HepG2 (cell line): Measurements from ENCODE around the gene FFAR2.

Experiments used
- HHEX ChIP-seq: IDR thresholded peaks from 2 replicates; pipeline ENCODE4 v1.6.1; 2016; ENCODE audit warnings: control low read depth
- HOXA3 ChIP-seq: sonication (generic); formaldehyde crosslinking; IDR thresholded peaks from 2 replicates; pipeline ENCODE4 v1.5.0; 2020; ENCODE audit warnings: missing genetic modification reagents
- NFKB2 ChIP-seq: sonication (generic); formaldehyde crosslinking; IDR thresholded peaks from 2 replicates; pipeline ENCODE4 v1.4.0; 2020; ENCODE audit warnings: missing genetic modification reagents, borderline replicate concordance
- NONO ChIP-seq, 2 experiments: fragments of 450-650 bp in 1 of 2; sonication (generic) in 1 of 2; formaldehyde crosslinking in 1 of 2; IDR thresholded peaks in 1 of 2; conservative IDR thresholded peaks in 1 of 2; 2 replicates each; pipeline versions ENCODE4 v1.6.1 to v1.8.0; 2017 to 2022; ENCODE audit warnings: mild to moderate bottlenecking in 1 of 2, missing genetic modification reagents in 1 of 2, moderate library complexity in 1 of 2
- PCBP2 ChIP-seq: fragments of 200-400 bp; formaldehyde crosslinking; optimal IDR thresholded peaks from 2 replicates; pipeline ENCODE3; 2018; ENCODE audit warnings: low read length, low read depth; ENCODE audit not compliant: poor library complexity, severe bottlenecking
- TAF1 ChIP-seq: sonication (generic); formaldehyde crosslinking; IDR thresholded peaks from 2 replicates; pipeline ENCODE4 v1.4.0; 2020; ENCODE audit warnings: missing genetic modification reagents
- ZNF354B ChIP-seq: sonication (generic); formaldehyde crosslinking; IDR thresholded peaks from 2 replicates; pipeline ENCODE4 v1.8.0; 2022; ENCODE audit warnings: mild to moderate bottlenecking, missing genetic modification reagents
- TF ChIP-seq, protein P1 (sequence below): sonication (generic); formaldehyde crosslinking; IDR thresholded peaks from 2 replicates; pipeline ENCODE4 v1.9.0; 2021; ENCODE audit warnings: missing genetic modification reagents, borderline replicate concordance
- TF ChIP-seq, protein P2 (sequence below): sonication (generic); formaldehyde crosslinking; IDR thresholded peaks from 2 replicates; pipeline ENCODE4 v1.5.0; 2020; ENCODE audit warnings: mild to moderate bottlenecking, missing genetic modification reagents, moderate library complexity
- TF ChIP-seq, protein P3 (sequence below): sonication (generic); formaldehyde crosslinking; IDR thresholded peaks from 2 replicates; pipeline ENCODE4 v1.9.0; 2021; ENCODE audit warnings: missing genetic modification reagents, borderline replicate concordance

- TF ChIP-seq ZNF354B (no peak), HHEX (no peak), HOXA3 (CRISPR knock-in tag) (no peak), TAF1 (CRISPR knock-in tag) (no peak), NFKB2 (CRISPR knock-in tag) (no peak), NONO (IDR thresholded peaks at IDR 0.05) (no peak), NONO (CRISPR knock-in tag; conservative IDR thresholded peaks at IDR 0.05) (no peak), PCBP2 (no peak)
- TF ChIP-seq, protein P1, sequence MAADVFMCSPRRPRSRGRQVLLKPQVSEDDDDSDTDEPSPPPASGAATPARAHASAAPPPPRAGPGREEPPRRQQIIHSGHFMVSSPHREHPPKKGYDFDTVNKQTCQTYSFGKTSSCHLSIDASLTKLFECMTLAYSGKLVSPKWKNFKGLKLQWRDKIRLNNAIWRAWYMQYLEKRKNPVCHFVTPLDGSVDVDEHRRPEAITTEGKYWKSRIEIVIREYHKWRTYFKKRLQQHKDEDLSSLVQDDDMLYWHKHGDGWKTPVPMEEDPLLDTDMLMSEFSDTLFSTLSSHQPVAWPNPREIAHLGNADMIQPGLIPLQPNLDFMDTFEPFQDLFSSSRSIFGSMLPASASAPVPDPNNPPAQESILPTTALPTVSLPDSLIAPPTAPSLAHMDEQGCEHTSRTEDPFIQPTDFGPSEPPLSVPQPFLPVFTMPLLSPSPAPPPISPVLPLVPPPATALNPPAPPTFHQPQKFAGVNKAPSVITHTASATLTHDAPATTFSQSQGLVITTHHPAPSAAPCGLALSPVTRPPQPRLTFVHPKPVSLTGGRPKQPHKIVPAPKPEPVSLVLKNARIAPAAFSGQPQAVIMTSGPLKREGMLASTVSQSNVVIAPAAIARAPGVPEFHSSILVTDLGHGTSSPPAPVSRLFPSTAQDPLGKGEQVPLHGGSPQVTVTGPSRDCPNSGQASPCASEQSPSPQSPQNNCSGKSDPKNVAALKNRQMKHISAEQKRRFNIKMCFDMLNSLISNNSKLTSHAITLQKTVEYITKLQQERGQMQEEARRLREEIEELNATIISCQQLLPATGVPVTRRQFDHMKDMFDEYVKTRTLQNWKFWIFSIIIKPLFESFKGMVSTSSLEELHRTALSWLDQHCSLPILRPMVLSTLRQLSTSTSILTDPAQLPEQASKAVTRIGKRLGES, result no peak
- TF ChIP-seq, protein P2, sequence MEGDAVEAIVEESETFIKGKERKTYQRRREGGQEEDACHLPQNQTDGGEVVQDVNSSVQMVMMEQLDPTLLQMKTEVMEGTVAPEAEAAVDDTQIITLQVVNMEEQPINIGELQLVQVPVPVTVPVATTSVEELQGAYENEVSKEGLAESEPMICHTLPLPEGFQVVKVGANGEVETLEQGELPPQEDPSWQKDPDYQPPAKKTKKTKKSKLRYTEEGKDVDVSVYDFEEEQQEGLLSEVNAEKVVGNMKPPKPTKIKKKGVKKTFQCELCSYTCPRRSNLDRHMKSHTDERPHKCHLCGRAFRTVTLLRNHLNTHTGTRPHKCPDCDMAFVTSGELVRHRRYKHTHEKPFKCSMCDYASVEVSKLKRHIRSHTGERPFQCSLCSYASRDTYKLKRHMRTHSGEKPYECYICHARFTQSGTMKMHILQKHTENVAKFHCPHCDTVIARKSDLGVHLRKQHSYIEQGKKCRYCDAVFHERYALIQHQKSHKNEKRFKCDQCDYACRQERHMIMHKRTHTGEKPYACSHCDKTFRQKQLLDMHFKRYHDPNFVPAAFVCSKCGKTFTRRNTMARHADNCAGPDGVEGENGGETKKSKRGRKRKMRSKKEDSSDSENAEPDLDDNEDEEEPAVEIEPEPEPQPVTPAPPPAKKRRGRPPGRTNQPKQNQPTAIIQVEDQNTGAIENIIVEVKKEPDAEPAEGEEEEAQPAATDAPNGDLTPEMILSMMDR (CRISPR knock-in tag), result no peak
- TF ChIP-seq, protein P3, sequence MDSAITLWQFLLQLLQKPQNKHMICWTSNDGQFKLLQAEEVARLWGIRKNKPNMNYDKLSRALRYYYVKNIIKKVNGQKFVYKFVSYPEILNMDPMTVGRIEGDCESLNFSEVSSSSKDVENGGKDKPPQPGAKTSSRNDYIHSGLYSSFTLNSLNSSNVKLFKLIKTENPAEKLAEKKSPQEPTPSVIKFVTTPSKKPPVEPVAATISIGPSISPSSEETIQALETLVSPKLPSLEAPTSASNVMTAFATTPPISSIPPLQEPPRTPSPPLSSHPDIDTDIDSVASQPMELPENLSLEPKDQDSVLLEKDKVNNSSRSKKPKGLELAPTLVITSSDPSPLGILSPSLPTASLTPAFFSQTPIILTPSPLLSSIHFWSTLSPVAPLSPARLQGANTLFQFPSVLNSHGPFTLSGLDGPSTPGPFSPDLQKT (CRISPR knock-in tag), result no peak
Measured at GRCh38 chr19:35474104-35474503, 26.0 kb downstream of the FFAR2 start.
